Heart left ventricle (tissue), 16 donors: Measurements from ENCODE around the gene HOGA1. TPM values are rescaled to one million over a fixed set of nuclear protein-coding genes. Genes with fewer than 3 reads are reported as not detected.

Experiments used
- ATAC-seq, 4 donors: fragments of 200-7000 bp; cut with Tn5 transposase; one replicate each; pipeline ENCODE4 v1.9.1; 2020 to 2022; ENCODE audit warnings: moderate library complexity in 4 of 4, mild to moderate bottlenecking in 3 of 4, moderate number of reproducible peaks in 1 of 4
- DNase-seq, 5 donors: peaks; one replicate each; pipeline ENCODE4 v3.0.0-alpha.2; 2020
- H3K27ac ChIP-seq, 12 donors: fragments of 200-600 bp; sonication (generic) in 4 of 12; one replicate each; pipeline versions ENCODE4 v1.5.0 to v1.8.0; 2016 to 2022; ENCODE audit warnings: mild to moderate bottlenecking in 2 of 12
- H3K27me3 ChIP-seq, 9 donors: fragments of 200-600 bp; sonication (generic) in 2 of 9; one replicate each; pipeline versions ENCODE4 v1.5.1 to v1.8.0; 2016 to 2022; ENCODE audit warnings: mild to moderate bottlenecking in 3 of 9
- H3K36me3 ChIP-seq, 9 donors: fragments of 200-600 bp; sonication (generic) in 2 of 9; one replicate each; pipeline versions ENCODE4 v1.5.0 to v1.8.0; 2018 to 2022; ENCODE audit warnings: mild to moderate bottlenecking in 2 of 9
- H3K4me1 ChIP-seq, 12 donors: fragments of 200-600 bp; sonication (generic) in 4 of 12; one replicate each; pipeline versions ENCODE4 v1.5.0 to v1.8.0; 2016 to 2022; ENCODE audit warnings: mild to moderate bottlenecking in 3 of 12
- H3K4me3 ChIP-seq, 12 donors: fragments of 200-600 bp; sonication (generic) in 4 of 12; one replicate each; pipeline versions ENCODE4 v1.5.0 to v1.8.0; 2017 to 2022; ENCODE audit warnings: mild to moderate bottlenecking in 9 of 12, moderate library complexity in 4 of 12
- H3K9me3 ChIP-seq, 12 donors: fragments of 200-600 bp; sonication (generic) in 4 of 12; one replicate each; pipeline versions ENCODE4 v1.5.0 to v1.8.0; 2016 to 2022; ENCODE audit warnings: mild to moderate bottlenecking in 1 of 12
- POLR2A ChIP-seq, 2 donors: fragments of 450-650 bp; IDR thresholded peaks; one replicate each; pipeline ENCODE4 v1.6.1; 2017; ENCODE audit warnings: antibody characterized with exemption in 2 of 2, mild to moderate bottlenecking in 2 of 2, moderate library complexity in 2 of 2
- WGBS, 4 donors: extraction: QIAGEN DNeasy Blood & Tissue Kit in 2 of 4; methylation state at CpG; one replicate each; pipeline versions ENCODE4 v1.1.5 to v1.1.7; 2013 to 2018; 5-methylcytosine and 5-hydroxymethylcytosine counted together
- intact Hi-C, 10 donors: fragments of 100-400 bp; cut with DNase I; formaldehyde crosslinking; loops; one replicate each; pipeline versions ENCODE4 v1.11.1 to v1.14.2; 2022
- polyA plus RNA-seq, 2 donors: library from polyadenylated mRNA; stranded (reverse); fragments of 200-250 nt; gene quantifications; one replicate each; pipeline ENCODE4 v1.2.3, GENCODE V29; 2013
- total RNA-seq, 9 donors: library from RNA; depleted of rRNA in 2 of 9; stranded (reverse); fragments of >200 nt in 2 of 9; fragmentation: NEBNext Ultra II Directional in 3 of 9; extraction: Animal tissue kit (Norgen Biotek cat#: 25700) in 3 of 9; gene quantifications; one replicate each; pipeline versions ENCODE4 v1.1.0 to v1.2.4, GENCODE V29; 2016 to 2023
- TF ChIP-seq, protein P1 (sequence below), 12 donors: fragments of 200-600 bp; sonication (generic) in 4 of 12; IDR thresholded peaks; one replicate each; pipeline versions ENCODE4 v1.5.0 to v1.8.0; 2018 to 2022; ENCODE audit warnings: antibody characterized with exemption in 12 of 12, mild to moderate bottlenecking in 5 of 12
- donor health status: ischemic (EF 13 %, LVEDD 7.1; RV severe dilation, severe dysfunction).
- donor health status: healthy with polysubstance abuse.
- donor health status: DM: no; HTN: yes; CAD: no.
- donor health status: DM: no; HTN: no; CAD: no.
- donor health status: ischemic (EF 25% LVEDD 6.9; RV normal size, moderate dysfunction).
- donor health status: ischemic (EF 25% LVEDD 5.7; RV mildly dilated, moderate dysfunction).
- donor health status: healthy.
- donor health status: DM: yes; HTN: yes; CAD: no.
- donor health status: ischemic (EF 35%, LVEDD 5.7; RV mildly dilated, moderate dysfunction).
- donor health status: nonischemic (EF 11% LVEDD 7.7; RV severe dilation, severe dysfunction).
- donor health status: DM: yes; HTN: yes; CAD: no.
- donor health status: PGD.
- donor health status: ischemic (EF 29% LVEDD 5.4; RV normal size, mild dysfunction).
- donor health status: nonischemic (EF 23%, LVEDD 6.1; RV moderate dilation, normal function).

Gene HOGA1
- total and polyA plus RNA-seq, 11 donors: 7.5 to 82.6 (median 20.4) TPM

DNA sequence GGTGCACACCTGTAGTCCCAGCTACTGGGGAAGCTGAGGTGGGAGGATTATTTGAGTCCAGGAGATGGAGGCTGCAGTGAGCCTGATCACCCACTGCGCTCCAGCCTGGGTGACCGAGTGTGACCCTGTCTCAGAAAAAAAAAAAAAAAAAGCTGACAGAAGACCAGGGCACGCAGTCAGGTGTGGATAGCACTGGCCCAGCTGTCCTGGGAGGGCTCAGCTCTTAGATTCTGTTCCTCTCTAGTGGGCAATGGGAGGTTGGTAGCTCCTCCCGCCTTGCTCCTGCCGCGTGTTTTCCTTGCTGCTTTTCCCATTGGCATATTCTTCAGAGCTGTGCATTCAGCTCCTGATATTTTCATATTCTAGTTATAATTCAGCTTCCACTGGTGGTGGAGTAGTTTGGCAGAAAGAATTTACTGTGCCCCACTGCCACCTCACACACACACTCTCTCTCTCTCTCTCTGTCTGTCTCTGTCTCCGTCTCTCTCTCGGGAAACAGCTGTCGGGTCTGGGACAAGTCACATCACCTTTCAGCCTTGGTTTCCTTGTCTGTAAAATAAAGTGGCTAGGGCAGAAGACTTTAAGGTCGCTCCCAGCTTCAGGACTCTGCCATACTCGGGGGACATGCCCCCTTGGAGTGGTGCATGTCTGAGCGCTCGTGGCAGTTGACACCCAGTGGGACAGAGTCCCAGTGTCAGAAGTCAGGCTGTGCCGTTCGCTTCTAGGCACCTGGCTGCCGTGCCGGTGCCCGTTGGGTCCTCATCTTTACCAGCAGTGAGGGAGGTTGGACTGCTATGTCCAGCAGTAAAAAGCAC, 37.5 kb upstream of the HOGA1 start:
- no peaks in the 10 kb centered on the region for H3K27me3 ChIP-seq
- no peak for ATAC-seq
- H3K27ac ChIP-seq: peak overlapping the region in 2 of 12 donors; percentile 32 to 47
- H3K9me3 ChIP-seq: no peaks in the 10 kb centered on the region
- TF ChIP-seq, protein P1, sequence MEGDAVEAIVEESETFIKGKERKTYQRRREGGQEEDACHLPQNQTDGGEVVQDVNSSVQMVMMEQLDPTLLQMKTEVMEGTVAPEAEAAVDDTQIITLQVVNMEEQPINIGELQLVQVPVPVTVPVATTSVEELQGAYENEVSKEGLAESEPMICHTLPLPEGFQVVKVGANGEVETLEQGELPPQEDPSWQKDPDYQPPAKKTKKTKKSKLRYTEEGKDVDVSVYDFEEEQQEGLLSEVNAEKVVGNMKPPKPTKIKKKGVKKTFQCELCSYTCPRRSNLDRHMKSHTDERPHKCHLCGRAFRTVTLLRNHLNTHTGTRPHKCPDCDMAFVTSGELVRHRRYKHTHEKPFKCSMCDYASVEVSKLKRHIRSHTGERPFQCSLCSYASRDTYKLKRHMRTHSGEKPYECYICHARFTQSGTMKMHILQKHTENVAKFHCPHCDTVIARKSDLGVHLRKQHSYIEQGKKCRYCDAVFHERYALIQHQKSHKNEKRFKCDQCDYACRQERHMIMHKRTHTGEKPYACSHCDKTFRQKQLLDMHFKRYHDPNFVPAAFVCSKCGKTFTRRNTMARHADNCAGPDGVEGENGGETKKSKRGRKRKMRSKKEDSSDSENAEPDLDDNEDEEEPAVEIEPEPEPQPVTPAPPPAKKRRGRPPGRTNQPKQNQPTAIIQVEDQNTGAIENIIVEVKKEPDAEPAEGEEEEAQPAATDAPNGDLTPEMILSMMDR (IDR thresholded peaks at IDR 0.05): no peak
- TF ChIP-seq POLR2A (IDR thresholded peaks at IDR 0.05): no peak
- no peak overlapping the region for H3K4me3 ChIP-seq
- no peaks in the 10 kb centered on the region for H3K36me3 ChIP-seq
- no peak for DNase-seq
- H3K4me1 ChIP-seq: peaks cover 0 to 72% (median 60%) of the 10 kb centered on the region in 12 donors
- intact Hi-C loops: loop anchor here in 2 of 10 donors (1.0 to 10.0 kb wide), 2 partner anchors 26 to 52 kb away; partner anchors contain the start of genes MMS19 (in 1 of the 2) and UBTD1 (in 1 of the 2)
- WGBS, 4 donors: 62 to 86% (median 72%) methylated on average over 18 of the region's 18 CpGs

DNA sequence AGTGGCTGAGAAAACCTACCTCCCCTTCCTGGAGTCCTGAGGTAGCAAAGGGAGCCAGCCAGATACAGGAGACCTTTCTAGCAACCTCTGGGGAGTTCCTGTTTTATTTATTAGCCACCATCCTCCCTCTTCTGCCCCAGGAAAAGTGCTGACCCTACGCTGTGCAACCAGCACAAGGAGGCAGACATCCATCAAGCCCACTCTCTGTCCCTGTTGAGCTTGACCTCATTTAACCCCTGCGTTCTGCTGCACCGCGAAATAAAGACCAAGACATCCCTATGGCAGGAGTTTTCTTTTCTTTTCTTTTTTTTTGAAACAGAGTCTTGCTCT, 37.0 kb upstream of the HOGA1 start:
- Histone ChIP-seq H3K4me3 (no peak overlapping the region), H3K27ac (peak overlapping the region in 2 of 12 donors; percentile 32 to 47), H3K4me1 (peaks cover 0 to 67% (median 54%) of the 10 kb centered on the region in 12 donors), H3K9me3 (no peaks in the 10 kb centered on the region), H3K27me3 (no peaks in the 10 kb centered on the region), H3K36me3 (no peaks in the 10 kb centered on the region)
- WGBS, 4 donors: 68 to 76% (median 74%) methylated on average over 4 of the region's 4 CpGs
- intact Hi-C loops: loop anchor here in 2 of 10 donors (1.0 to 10.0 kb wide), 2 partner anchors 27 to 52 kb away; partner anchors contain the start of genes MMS19 (in 1 of the 2) and UBTD1 (in 1 of the 2)
- no peak for ATAC-seq
- TF ChIP-seq, protein P1 (IDR thresholded peaks at IDR 0.05): no peak
- TF ChIP-seq POLR2A (IDR thresholded peaks at IDR 0.05): no peak
- DNase-seq: no peak

DNA sequence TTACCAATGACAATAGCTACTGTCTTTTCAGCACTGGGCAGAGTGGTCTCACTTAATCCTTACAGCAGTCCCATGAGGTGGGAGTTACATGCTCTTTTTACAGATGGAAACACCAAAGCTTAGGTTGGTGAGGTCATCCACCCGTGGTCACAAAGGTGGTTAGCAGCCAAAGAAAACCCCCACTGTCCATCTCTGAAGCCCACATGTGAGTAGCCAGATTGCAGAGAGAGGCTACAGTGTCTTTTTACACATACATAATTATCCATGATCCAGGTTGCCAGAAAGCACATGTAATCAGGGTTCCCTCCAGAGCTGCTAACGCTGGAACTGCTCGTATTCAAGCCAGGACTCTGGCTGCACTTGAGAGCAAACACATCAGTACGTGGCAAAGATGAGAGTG, 36.2 kb upstream of the HOGA1 start:
- Histone ChIP-seq H3K4me1 (peaks cover 0 to 61% (median 47%) of the 10 kb centered on the region in 12 donors), H3K27me3 (no peaks in the 10 kb centered on the region), H3K27ac (peak overlapping the region in 5 of 12 donors; percentile 1 to 47 (median 19)), H3K9me3 (no peaks in the 10 kb centered on the region), H3K4me3 (no peak overlapping the region), H3K36me3 (no peaks in the 10 kb centered on the region)
- TF ChIP-seq, protein P1 (IDR thresholded peaks at IDR 0.05): no peak
- TF ChIP-seq POLR2A (IDR thresholded peaks at IDR 0.05): no peak
- 41 to 48% (median 43%) methylated on average over 4 of the region's 4 CpGs for WGBS, 4 donors
- ATAC-seq (peak; percentile 17 to 60 (median 52)), DNase-seq (no peak)
- intact Hi-C loops: loop anchor here in 2 of 10 donors (1.0 to 10.0 kb wide), 2 partner anchors 28 to 53 kb away; partner anchors contain the start of genes MMS19 (in 1 of the 2) and UBTD1 (in 1 of the 2)

DNA sequence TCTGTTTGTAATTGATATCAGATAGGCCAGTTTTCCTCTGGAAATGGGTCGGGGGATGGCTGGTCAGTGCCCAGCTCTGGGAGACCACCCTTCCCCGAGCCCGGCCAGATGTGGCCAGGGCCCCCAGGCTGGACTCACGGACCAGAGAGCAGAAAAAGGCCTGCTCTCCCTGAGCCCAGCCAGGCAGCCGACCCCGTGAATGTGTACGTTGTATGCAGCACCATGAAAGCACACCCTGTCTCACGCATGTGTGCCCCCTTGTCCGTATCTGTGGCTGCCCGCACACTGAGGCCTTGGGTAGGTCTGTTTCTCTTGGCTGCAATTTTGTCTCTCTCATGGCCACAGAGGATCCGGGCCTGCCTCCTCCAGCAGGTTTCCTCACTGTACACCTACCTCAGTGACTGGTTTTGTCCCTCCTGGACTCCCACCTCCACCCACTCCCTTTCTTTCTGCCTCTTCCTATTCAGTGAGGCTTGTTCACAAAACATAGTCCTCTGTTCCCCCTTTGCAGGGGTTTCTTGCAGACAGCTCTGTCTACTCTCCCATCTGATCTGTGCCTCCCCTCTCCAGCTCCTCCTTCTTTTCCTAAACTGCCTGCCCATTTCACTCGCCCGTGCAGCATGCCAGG, 35.2 kb upstream of the HOGA1 start:
- no peak for TF ChIP-seq POLR2A (IDR thresholded peaks at IDR 0.05)
- TF ChIP-seq, protein P1 (IDR thresholded peaks at IDR 0.05): no peak
- H3K4me3 ChIP-seq: no peak overlapping the region
- 87 to 92% (median 91%) methylated on average over 11 to 13 of the region's 13 CpGs for WGBS, 4 donors
- peaks cover 0 to 61% (median 46%) of the 10 kb centered on the region in 12 donors for H3K4me1 ChIP-seq
- ATAC-seq (no peak), DNase-seq (no peak)
- no peaks in the 10 kb centered on the region for H3K27me3 ChIP-seq
- no peaks in the 10 kb centered on the region for H3K9me3 ChIP-seq
- H3K27ac ChIP-seq: peak overlapping the region in 9 of 12 donors; percentile 22 to 69 (median 47)
- no peaks in the 10 kb centered on the region for H3K36me3 ChIP-seq
- intact Hi-C loops: loop anchor here in 1 of 10 donors (10.0 kb wide), 1 partner anchor 54 kb away; the partner anchor contains the start of genes MMS19 and UBTD1
